ENCODE data around the gene PTPN23.
A peak's percentile ranks its signal among the peaks of the same experiment; 100 is the strongest.

The PTPN23 gene

DNA sequence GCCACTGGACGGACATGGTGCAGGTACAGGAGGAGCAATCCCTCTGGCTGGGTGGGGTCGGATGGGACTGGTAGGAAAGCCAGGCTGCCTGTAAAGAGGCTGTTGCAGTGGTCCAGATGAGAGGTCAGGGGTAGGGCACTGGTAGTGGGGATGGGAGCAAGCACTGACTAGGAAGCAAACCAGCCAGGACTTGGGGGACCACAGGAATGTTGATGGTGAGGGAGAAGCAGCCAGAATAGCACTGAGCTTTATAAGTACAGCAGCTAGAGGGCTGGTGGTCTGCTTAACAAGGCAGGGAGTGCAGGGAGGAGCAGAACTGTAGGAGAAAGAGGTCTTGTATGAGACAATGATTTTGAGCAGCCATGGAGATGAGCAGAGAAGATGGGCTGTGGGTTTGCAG, 38.7 kb upstream of the PTPN23 start:
- Mint-ChIP-seq H3K27me3 (ENCODE audit: low read depth) (no peaks in the 10 kb centered on the region), H3K36me3 (ENCODE audit: low read depth) (peaks cover 51% of the 10 kb centered on the region), H3K4me1 (peaks cover 10% of the 10 kb centered on the region), H3K9me3 (no peaks in the 10 kb centered on the region), H3K4me3 (no peak overlapping the region), H3K27ac (no peak overlapping the region)
- no peak for TF ChIP-seq CTCF (IDR thresholded peaks at IDR 0.05; ENCODE audit: unreplicated experiment in 3 of 3)

- TF ChIP-seq CTCF (IDR thresholded peaks at IDR 0.05; ENCODE audit: unreplicated experiment in 3 of 3): no peak
- Mint-ChIP-seq H3K9me3 (no peaks in the 10 kb centered on the region), H3K27me3 (ENCODE audit: low read depth) (no peaks in the 10 kb centered on the region), H3K4me3 (no peak overlapping the region), H3K36me3 (ENCODE audit: low read depth) (peaks cover 44% of the 10 kb centered on the region), H3K4me1 (peaks cover 6% of the 10 kb centered on the region), H3K27ac (no peak overlapping the region)
Observed at GRCh38 chr3:47342812-47343211, 38.0 kb upstream of the PTPN23 start.

DNA sequence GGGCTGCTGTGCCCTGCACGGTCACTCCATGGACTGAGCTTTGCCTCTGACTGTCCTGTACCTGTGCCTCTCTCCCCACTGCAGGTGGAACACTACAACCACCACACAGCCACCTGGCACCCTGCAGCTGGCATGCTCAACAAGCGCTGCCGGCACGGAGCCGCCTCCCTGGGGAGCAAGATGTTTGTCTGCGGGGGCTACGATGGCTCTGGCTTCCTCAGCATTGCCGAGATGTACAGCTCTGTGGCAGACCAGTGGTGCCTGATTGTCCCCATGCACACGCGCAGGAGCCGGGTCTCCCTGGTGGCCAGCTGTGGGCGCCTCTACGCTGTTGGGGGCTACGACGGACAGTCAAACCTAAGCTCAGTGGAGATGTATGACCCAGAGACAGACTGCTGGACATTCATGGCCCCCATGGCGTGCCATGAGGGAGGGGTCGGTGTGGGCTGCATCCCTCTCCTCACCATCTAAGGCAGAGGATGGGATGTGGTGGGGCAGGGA, 37.3 kb upstream of the PTPN23 start:
- H3K27me3 Mint-ChIP-seq (ENCODE audit: low read depth): no peaks in the 10 kb centered on the region
- H3K27ac Mint-ChIP-seq: no peak overlapping the region
- H3K4me3 Mint-ChIP-seq: no peak overlapping the region
- peaks cover 38% of the 10 kb centered on the region for H3K36me3 Mint-ChIP-seq (ENCODE audit: low read depth)
- no peaks in the 10 kb centered on the region for H3K9me3 Mint-ChIP-seq
- H3K4me1 Mint-ChIP-seq: peaks cover 6% of the 10 kb centered on the region
- TF ChIP-seq CTCF (IDR thresholded peaks at IDR 0.05; ENCODE audit: unreplicated experiment in 3 of 3): no peak

DNA sequence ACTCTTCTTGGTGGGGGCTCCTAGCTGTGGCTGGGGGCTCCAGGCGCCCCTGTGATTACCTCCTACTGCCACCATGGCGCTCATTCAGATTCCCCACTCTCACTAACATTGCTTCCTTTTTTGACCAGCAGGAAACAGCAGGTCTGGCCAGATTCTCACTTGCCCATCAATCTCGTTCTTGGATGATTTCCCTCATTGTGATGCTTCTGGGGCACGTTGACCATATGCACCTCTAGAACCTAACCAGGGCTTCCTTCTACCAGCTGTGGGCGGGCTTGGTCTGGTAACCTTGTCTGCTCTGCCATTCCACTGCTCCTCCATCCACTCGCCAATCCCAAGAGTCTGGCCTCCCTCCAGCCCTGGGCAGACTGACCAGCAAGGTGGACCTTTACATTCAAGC, 35.9 kb upstream of the PTPN23 start:
- Mint-ChIP-seq H3K27me3 (ENCODE audit: low read depth) (no peaks in the 10 kb centered on the region), H3K4me1 (peaks cover 4% of the 10 kb centered on the region), H3K36me3 (ENCODE audit: low read depth) (peaks cover 27% of the 10 kb centered on the region), H3K9me3 (no peaks in the 10 kb centered on the region), H3K27ac (no peak overlapping the region), H3K4me3 (no peak overlapping the region)
- TF ChIP-seq CTCF (IDR thresholded peaks at IDR 0.05; ENCODE audit: unreplicated experiment in 3 of 3): no peak

- TF ChIP-seq CTCF (IDR thresholded peaks at IDR 0.05; ENCODE audit: unreplicated experiment in 3 of 3): no peak
- Mint-ChIP-seq H3K4me1 (no peaks in the 10 kb centered on the region), H3K27me3 (ENCODE audit: low read depth) (no peaks in the 10 kb centered on the region), H3K27ac (peak overlapping the region in 1 of 3 experiments; percentile 28), H3K36me3 (ENCODE audit: low read depth) (peaks cover 19% of the 10 kb centered on the region), H3K9me3 (no peaks in the 10 kb centered on the region), H3K4me3 (no peak overlapping the region)
Observed at GRCh38 chr3:47347217-47347801, 33.5 kb upstream of the PTPN23 start.
